GM13977 (cell line): Measurements from ENCODE around the gene ZNF219.

Source experiments
- DNase-seq: peaks from one replicate; pipeline ENCODE4 v3.0.0; 2012; ENCODE audit warnings: low spot score
- in situ Hi-C: fragments of 300-500 bp; cut with MboI; formaldehyde crosslinking; loops from one replicate; pipeline ENCODE4 v1.12.0; 2022; ENCODE audit warnings: low sequenced_read_pairs, low pct_unique_long_range_greater_than_20kb, mixed read lengths, inconsistent platforms; ENCODE audit not compliant: unreplicated experiment
- TF ChIP-seq, protein P1 (sequence below): IDR thresholded peaks from 2 replicates; pipeline ENCODE4 v1.5.1; 2012; ENCODE audit warnings: mild to moderate bottlenecking, control low read depth; ENCODE audit not compliant: insufficient read depth; ENCODE audit errors: extremely low read depth, missing control alignments

ZNF219 gene

DNA sequence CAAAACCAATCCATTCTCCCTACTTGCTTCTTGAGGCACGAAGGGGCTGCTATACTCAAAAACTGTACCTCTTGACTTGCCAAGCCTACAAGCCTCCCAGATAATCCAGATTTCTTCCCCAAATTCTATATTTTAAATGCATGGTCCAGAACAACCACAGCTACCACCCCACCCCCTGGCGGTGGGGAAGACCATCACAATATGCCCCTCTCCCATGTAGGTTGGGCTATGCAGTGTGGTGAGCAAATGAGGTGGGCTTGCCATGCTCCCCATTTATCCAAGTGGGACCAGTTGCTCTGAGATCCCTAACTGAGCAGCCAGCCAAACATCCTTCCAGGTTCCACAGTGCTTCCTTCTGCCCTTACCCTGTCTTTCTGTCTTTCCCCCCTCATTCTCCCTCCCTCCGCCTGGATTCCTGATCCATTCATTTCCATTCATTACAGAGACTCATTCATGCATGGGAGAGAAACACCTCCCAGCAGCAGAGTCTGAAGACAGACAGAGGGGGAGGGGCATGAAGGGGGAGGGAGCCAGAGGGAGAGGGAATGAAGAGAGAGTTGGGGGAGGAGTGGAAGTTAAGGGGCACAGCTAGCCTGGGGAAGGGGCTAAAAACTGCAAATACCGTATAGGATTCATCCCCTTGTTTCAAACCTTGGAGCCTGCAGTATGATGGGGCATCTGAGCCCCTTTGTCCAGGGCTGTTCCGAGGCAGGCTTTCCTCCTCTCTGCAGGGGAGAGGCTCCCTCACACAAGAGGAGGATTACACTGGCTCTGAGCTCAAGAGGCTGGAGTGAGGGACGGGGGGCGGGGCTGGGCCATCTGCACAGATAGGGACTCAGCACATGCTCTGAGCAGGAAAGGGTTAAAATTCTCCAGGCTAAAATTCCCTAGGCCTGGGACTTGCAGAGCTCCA lies 4.4 kb downstream of the ZNF219 start:
- in situ Hi-C loops: no loop called here
- TF ChIP-seq, protein P1, sequence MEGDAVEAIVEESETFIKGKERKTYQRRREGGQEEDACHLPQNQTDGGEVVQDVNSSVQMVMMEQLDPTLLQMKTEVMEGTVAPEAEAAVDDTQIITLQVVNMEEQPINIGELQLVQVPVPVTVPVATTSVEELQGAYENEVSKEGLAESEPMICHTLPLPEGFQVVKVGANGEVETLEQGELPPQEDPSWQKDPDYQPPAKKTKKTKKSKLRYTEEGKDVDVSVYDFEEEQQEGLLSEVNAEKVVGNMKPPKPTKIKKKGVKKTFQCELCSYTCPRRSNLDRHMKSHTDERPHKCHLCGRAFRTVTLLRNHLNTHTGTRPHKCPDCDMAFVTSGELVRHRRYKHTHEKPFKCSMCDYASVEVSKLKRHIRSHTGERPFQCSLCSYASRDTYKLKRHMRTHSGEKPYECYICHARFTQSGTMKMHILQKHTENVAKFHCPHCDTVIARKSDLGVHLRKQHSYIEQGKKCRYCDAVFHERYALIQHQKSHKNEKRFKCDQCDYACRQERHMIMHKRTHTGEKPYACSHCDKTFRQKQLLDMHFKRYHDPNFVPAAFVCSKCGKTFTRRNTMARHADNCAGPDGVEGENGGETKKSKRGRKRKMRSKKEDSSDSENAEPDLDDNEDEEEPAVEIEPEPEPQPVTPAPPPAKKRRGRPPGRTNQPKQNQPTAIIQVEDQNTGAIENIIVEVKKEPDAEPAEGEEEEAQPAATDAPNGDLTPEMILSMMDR: no peak
- peak; percentile 18 for DNase-seq

DNA sequence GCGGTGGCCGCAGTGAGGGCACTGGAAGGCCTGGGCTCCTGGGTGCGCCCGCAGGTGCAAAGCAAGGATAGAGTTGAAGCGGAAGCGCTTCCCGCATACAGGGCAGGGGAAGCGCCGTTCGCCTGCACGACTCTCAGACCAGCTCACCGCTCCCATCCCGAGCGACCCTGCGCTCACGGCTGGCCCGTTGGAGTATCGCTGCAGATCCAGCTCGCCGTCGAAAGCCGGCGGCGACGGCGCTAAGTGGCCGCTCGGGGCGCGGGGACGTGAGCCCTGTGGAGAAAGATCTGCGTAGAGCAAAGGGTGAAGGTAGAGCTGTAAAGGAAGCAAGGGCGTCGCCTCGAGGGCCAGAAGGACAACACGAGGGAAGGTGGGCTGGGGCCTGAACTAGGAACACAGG lies 5.4 kb downstream of the ZNF219 start:
- DNase-seq: no peak
- in situ Hi-C loops: no loop called here
- TF ChIP-seq, protein P1: no peak

DNA sequence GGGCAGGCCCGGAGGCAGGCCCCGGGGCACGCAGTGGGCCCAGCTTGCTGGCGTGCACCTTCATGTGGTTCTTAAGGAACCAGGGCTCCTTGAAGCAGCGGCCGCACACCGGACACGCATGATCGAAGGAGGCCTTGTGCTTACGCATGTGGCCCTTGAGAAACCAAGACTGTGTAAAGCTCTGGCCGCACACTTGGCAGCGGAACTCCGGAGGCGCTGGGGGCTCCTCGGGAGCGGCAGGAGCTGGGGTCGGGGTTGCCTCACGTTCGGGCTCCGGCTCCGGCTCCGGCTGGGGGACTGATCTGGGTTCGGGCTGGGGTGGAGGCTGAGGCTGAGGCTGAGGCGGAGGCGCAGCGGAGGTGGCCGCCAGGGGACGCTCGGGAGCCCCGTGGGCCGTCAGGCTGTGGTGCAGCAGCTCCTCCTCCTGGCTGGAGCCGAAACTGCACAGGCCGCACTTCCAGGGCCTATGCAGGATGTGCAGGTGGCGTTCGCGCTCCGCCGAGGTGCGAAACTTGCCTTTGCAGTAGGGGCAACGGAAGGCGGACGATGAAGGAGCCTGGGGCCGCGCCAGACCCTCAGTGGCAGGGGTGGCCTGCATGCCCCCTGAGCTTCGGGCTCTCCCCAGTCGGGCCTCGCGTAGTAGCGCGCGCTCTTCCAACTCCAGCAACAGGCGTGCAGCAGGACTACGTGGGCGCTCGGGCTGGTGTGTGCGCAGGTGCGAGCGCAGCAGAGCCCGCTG lies 6.0 kb downstream of the ZNF219 start:
- DNase-seq: peak; percentile 97
- in situ Hi-C loops: no loop called here
- TF ChIP-seq, protein P1: peak; percentile 100

DNA sequence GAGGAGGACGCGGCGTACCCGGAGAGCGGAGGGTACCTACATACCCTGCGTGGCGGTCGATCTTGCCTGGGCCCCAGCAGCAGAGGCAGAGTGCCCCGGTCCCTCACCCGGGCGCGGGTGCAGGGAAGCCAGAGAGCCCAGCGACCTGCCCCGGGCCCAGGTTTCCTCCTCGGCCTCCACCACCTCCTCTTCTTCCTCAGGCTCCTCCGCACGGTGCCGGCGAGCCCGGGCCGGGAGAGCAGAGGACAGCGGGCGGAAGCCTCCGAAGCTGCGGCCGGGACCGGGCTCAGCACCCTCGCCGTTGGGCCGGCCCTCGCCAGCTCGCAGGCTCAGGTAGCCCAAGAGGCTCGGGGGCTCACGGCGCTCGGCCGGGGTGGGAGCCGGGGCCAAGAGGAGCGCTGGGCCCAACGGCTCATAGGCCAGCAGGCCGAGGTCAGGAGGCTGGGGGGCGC lies 6.6 kb downstream of the ZNF219 start:
- TF ChIP-seq, protein P1: no peak
- in situ Hi-C loops: no loop called here
- no peak for DNase-seq

DNA sequence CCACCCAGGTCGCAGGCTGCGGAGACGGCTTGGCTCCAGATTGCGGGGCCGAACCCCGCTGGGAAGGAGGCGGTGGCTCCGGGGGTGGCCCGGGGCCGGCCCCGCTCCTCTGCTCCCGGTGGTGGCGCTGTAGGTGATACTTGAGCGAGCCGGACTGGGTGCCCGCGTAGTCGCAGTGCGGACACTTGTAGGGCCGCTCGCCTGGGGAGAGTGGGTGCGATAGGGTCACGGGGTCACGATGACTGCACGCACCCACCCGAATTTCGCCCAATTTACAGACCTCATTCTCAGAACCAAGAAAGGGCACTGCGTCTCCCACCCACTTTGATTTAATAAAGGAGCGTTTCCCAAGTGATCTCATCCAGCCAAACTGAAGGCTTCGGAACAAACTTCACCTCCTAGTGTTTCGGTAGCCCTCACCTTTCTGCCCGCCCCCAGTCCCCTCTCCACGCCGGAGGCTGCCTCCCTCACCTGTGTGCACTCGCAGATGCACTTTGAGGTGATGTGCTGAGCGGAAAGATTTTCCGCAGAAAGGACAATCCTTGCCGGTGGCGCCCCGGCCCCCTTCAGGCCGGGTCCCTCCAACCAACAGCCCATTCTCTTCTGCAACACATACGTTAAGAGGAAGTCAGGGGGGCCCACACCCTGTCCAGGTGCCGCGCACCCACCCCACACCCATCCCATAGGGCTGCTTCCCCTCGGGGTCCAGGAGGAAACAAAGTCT lies 7.4 kb downstream of the ZNF219 start:
- DNase-seq: no peak
- in situ Hi-C loops: no loop called here
- TF ChIP-seq, protein P1: no peak
